HL-60 (cell line): Measurements from ENCODE around the gene OR2H2.

Experiments used
- DNase-seq, 2 experiments: peaks; one replicate each; pipeline ENCODE4 v3.0.0-alpha.2; 2010 to 2020; ENCODE audit warnings: low read depth in 1 of 2, low spot score in 1 of 2
- H3K27ac ChIP-seq: fragments of 250-450 bp; sonication (Bioruptor Pico); replicated peaks from 2 replicates; pipeline ENCODE4 v1.5.1; 2020; ENCODE audit warnings: mild to moderate bottlenecking, moderate library complexity
- H3K27me3 ChIP-seq: fragments of 250-450 bp; sonication (Bioruptor Pico); 2 replicates; pipeline ENCODE4 v1.5.1; 2021; ENCODE audit warnings: mild to moderate bottlenecking, moderate library complexity; ENCODE audit not compliant: insufficient read depth, poor library complexity, severe bottlenecking
- H3K4me3 ChIP-seq: replicated peaks from 2 replicates; pipeline ENCODE4 v1.5.1; 2011; ENCODE audit warnings: mild to moderate bottlenecking, control low read depth, low read length; ENCODE audit not compliant: insufficient read depth
- CTCF ChIP-seq: IDR thresholded peaks from one replicate; pipeline ENCODE4 v1.5.1; 2011; ENCODE audit warnings: low read length, control low read depth, inconsistent platforms; ENCODE audit not compliant: insufficient read depth
- GABPA ChIP-seq: IDR thresholded peaks from 2 replicates; pipeline ENCODE4 v1.6.1; 2012; ENCODE audit warnings: low read depth
- POLR2AphosphoS5 ChIP-seq: IDR thresholded peaks from 2 replicates; pipeline ENCODE4 v1.6.1; 2012; ENCODE audit warnings: low read depth
- REST ChIP-seq: IDR thresholded peaks from 2 replicates; pipeline ENCODE4 v1.6.1; 2012; ENCODE audit warnings: low read depth; ENCODE audit not compliant: insufficient replicate concordance
- SPI1 ChIP-seq: IDR thresholded peaks from 2 replicates; pipeline ENCODE4 v1.6.1; 2012; ENCODE audit warnings: low read depth, mild to moderate bottlenecking, borderline replicate concordance

The OR2H2 gene

GRCh38 chr6:29628419-29629281, 43.7 kb downstream of the OR2H2 start:
- TF ChIP-seq CTCF = peak; percentile 49
- TF ChIP-seq REST = no peak
- no peak for TF ChIP-seq SPI1
- no peak for TF ChIP-seq GABPA
- DNase-seq = peak in 1 of 2 experiments; percentile 3
- Histone ChIP-seq H3K27me3 (peaks cover 71% of the 10 kb centered on the region), H3K27ac (no peak overlapping the region), H3K4me3 (peak overlapping the region; percentile 36)

GRCh38 chr6:29629571-29629970, 44.6 kb downstream of the OR2H2 start:
- Histone ChIP-seq H3K27ac (no peak overlapping the region), H3K4me3 (no peak overlapping the region), H3K27me3 (peaks cover 70% of the 10 kb centered on the region)
- no peak for DNase-seq
- TF ChIP-seq GABPA (no peak), REST (no peak), SPI1 (no peak), POLR2AphosphoS5 (no peak), CTCF (no peak)

GRCh38 chr6:29630315-29630714, 45.4 kb downstream of the OR2H2 start:
- no peak overlapping the region for H3K27ac ChIP-seq
- DNase-seq = no peak
- H3K27me3 ChIP-seq = peaks cover 65% of the 10 kb centered on the region
- no peak for TF ChIP-seq SPI1
- TF ChIP-seq POLR2AphosphoS5 = no peak
- H3K4me3 ChIP-seq = no peak overlapping the region

GRCh38 chr6:29631209-29631810, 46.4 kb downstream of the OR2H2 start:
- DNase-seq = no peak
- H3K27ac ChIP-seq = no peak overlapping the region
- TF ChIP-seq CTCF (no peak), POLR2AphosphoS5 (no peak), REST (no peak), SPI1 (no peak), GABPA (no peak)
- H3K4me3 ChIP-seq = no peak overlapping the region
- peaks cover 63% of the 10 kb centered on the region for H3K27me3 ChIP-seq
